ENCODE measurements around the gene EIF6.
A peak's percentile ranks its signal among the peaks of the same experiment; 100 is the strongest.

The EIF6 gene

DNA sequence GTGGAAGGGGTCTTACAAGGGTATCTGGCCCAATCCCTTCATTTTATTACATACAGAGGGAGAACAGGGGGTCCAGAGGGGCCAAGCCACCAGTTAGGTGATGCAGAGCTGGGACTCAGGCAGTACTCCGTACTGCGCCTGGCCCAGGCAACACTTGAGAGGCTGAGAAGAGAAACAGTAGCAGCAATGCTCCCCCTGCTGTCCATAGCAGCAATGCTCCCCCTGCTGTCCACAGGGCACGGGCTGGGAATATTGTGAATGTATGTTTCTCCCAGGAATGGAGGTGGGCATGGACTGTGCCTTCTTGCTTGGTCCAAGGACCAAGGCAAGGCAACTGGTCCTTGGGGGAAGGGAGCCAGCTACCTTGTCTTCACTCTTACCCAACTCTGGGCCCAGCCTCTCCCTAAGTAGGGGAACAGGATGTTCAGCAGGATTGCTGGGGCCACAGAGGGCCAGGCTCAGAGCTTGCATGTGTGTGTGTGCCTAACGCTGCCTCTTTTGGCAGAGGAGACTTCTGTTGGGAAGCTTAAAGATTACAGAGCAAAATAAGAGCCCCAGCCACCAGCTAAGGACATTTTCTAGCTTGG lies 22.5 kb upstream of the EIF6 start (continued):
- TF ChIP-seq, protein P1, sequence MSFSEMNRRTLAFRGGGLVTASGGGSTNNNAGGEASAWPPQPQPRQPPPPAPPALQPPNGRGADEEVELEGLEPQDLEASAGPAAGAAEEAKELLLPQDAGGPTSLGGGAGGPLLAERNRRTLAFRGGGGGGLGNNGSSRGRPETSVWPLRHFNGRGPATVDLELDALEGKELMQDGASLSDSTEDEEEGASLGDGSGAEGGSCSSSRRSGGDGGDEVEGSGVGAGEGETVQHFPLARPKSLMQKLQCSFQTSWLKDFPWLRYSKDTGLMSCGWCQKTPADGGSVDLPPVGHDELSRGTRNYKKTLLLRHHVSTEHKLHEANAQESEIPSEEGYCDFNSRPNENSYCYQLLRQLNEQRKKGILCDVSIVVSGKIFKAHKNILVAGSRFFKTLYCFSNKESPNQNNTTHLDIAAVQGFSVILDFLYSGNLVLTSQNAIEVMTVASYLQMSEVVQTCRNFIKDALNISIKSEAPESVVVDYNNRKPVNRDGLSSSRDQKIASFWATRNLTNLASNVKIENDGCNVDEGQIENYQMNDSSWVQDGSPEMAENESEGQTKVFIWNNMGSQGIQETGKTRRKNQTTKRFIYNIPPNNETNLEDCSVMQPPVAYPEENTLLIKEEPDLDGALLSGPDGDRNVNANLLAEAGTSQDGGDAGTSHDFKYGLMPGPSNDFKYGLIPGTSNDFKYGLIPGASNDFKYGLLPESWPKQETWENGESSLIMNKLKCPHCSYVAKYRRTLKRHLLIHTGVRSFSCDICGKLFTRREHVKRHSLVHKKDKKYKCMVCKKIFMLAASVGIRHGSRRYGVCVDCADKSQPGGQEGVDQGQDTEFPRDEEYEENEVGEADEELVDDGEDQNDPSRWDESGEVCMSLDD (tag by site-specific recombination; IDR thresholded peaks at IDR 0.05): no peak
- TF ChIP-seq, protein P2, sequence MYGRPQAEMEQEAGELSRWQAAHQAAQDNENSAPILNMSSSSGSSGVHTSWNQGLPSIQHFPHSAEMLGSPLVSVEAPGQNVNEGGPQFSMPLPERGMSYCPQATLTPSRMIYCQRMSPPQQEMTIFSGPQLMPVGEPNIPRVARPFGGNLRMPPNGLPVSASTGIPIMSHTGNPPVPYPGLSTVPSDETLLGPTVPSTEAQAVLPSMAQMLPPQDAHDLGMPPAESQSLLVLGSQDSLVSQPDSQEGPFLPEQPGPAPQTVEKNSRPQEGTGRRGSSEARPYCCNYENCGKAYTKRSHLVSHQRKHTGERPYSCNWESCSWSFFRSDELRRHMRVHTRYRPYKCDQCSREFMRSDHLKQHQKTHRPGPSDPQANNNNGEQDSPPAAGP (tag by site-specific recombination; IDR thresholded peaks at IDR 0.05): no peak
- TF ChIP-seq, protein P3, sequence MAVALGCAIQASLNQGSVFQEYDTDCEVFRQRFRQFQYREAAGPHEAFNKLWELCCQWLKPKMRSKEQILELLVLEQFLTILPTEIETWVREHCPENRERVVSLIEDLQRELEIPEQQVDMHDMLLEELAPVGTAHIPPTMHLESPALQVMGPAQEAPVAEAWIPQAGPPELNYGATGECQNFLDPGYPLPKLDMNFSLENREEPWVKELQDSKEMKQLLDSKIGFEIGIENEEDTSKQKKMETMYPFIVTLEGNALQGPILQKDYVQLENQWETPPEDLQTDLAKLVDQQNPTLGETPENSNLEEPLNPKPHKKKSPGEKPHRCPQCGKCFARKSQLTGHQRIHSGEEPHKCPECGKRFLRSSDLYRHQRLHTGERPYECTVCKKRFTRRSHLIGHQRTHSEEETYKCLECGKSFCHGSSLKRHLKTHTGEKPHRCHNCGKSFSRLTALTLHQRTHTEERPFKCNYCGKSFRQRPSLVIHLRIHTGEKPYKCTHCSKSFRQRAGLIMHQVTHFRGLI (tag by site-specific recombination; IDR thresholded peaks at IDR 0.05): no peak
- TF ChIP-seq, protein P4, sequence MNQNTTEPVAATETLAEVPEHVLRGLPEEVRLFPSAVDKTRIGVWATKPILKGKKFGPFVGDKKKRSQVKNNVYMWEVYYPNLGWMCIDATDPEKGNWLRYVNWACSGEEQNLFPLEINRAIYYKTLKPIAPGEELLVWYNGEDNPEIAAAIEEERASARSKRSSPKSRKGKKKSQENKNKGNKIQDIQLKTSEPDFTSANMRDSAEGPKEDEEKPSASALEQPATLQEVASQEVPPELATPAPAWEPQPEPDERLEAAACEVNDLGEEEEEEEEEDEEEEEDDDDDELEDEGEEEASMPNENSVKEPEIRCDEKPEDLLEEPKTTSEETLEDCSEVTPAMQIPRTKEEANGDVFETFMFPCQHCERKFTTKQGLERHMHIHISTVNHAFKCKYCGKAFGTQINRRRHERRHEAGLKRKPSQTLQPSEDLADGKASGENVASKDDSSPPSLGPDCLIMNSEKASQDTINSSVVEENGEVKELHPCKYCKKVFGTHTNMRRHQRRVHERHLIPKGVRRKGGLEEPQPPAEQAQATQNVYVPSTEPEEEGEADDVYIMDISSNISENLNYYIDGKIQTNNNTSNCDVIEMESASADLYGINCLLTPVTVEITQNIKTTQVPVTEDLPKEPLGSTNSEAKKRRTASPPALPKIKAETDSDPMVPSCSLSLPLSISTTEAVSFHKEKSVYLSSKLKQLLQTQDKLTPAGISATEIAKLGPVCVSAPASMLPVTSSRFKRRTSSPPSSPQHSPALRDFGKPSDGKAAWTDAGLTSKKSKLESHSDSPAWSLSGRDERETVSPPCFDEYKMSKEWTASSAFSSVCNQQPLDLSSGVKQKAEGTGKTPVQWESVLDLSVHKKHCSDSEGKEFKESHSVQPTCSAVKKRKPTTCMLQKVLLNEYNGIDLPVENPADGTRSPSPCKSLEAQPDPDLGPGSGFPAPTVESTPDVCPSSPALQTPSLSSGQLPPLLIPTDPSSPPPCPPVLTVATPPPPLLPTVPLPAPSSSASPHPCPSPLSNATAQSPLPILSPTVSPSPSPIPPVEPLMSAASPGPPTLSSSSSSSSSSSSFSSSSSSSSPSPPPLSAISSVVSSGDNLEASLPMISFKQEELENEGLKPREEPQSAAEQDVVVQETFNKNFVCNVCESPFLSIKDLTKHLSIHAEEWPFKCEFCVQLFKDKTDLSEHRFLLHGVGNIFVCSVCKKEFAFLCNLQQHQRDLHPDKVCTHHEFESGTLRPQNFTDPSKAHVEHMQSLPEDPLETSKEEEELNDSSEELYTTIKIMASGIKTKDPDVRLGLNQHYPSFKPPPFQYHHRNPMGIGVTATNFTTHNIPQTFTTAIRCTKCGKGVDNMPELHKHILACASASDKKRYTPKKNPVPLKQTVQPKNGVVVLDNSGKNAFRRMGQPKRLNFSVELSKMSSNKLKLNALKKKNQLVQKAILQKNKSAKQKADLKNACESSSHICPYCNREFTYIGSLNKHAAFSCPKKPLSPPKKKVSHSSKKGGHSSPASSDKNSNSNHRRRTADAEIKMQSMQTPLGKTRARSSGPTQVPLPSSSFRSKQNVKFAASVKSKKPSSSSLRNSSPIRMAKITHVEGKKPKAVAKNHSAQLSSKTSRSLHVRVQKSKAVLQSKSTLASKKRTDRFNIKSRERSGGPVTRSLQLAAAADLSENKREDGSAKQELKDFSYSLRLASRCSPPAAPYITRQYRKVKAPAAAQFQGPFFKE (tag by site-specific recombination; IDR thresholded peaks at IDR 0.05; ENCODE audit: borderline replicate concordance): no peak
- TF ChIP-seq IKZF3 (tag by site-specific recombination; IDR thresholded peaks at IDR 0.05) (peak; percentile 77), ZNF169 (tag by site-specific recombination; IDR thresholded peaks at IDR 0.05) (no peak), ZNF2 (tag by site-specific recombination; IDR thresholded peaks at IDR 0.05) (0 out of 2 replicates have a peak, but pooled peaks have one; percentile 40), ZNF266 (tag by site-specific recombination; IDR thresholded peaks at IDR 0.05; ENCODE audit: low read depth) (no peak), ZNF623 (tag by site-specific recombination; IDR thresholded peaks at IDR 0.05) (no peak), OVOL3 (tag by site-specific recombination; IDR thresholded peaks at IDR 0.05) (no peak), SETDB1 (IDR thresholded peaks at IDR 0.05; ENCODE audit: insufficient read length, low read length) (no peak), ZNF600 (tag by site-specific recombination; IDR thresholded peaks at IDR 0.05) (peak; percentile 88), ZNF302 (tag by site-specific recombination; IDR thresholded peaks at IDR 0.05; ENCODE audit: low read depth) (no peak), ZNF792 (tag by site-specific recombination; IDR thresholded peaks at IDR 0.05) (no peak)
- TF ChIP-seq, protein P5, sequence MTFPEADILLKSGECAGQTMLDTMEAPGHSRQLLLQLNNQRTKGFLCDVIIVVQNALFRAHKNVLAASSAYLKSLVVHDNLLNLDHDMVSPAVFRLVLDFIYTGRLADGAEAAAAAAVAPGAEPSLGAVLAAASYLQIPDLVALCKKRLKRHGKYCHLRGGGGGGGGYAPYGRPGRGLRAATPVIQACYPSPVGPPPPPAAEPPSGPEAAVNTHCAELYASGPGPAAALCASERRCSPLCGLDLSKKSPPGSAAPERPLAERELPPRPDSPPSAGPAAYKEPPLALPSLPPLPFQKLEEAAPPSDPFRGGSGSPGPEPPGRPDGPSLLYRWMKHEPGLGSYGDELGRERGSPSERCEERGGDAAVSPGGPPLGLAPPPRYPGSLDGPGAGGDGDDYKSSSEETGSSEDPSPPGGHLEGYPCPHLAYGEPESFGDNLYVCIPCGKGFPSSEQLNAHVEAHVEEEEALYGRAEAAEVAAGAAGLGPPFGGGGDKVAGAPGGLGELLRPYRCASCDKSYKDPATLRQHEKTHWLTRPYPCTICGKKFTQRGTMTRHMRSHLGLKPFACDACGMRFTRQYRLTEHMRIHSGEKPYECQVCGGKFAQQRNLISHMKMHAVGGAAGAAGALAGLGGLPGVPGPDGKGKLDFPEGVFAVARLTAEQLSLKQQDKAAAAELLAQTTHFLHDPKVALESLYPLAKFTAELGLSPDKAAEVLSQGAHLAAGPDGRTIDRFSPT (tag by site-specific recombination; IDR thresholded peaks at IDR 0.05): no peak

Data from HEK293 (cell line).